Measurements from ENCODE around the gene GLS.

The GLS gene

DNA sequence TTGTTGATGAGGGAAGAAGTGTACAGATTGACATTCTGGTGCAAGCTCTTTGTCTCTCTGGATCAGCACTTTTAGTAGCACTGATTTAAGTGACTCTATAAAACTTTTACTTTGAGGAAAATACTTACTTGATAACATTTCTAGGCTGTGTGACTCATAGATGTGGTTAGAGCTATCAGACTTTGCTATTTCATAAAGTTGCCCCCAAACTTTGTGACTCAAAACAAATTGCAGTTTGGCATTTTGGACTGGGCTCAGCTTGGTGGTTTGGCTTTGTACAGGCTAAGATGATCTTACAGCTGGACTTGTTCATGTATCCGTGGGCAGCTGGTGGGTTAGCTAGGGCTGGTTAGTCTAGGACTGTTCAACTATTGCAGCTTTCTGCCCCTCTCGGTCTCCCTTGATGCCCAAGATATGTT is 42.1 kb upstream of the GLS start:
- 100% methylated on average over 2 of the region's 2 CpGs for WGBS (ENCODE audit: insufficient coverage)
- ChIA-PET CTCF (interaction anchor here (0.9 to 2.2 kb wide), 2 partner anchors 12 to 28 kb away, joined by 3 to 11 read pairs; no protein-coding TSS in a partner anchor), POLR2A (no interaction called here)
- Histone ChIP-seq H3K4me1 (ENCODE audit: control extremely low read depth in 1 of 4, control insufficient read depth in 4 of 4, insufficient read depth in 4 of 4, low read length in 3 of 4) (no peaks in the 10 kb centered on the region), H3K9me3 (ENCODE audit: control extremely low read depth in 1 of 5, control insufficient read depth in 4 of 5, insufficient read depth in 2 of 5, low read depth in 1 of 5, low read length in 4 of 5) (no peaks in the 10 kb centered on the region), H3K27ac (ENCODE audit: insufficient read depth in 1 of 2, low read depth in 1 of 2, low read length in 2 of 2, poor library complexity in 1 of 2, severe bottlenecking in 2 of 2) (no peak overlapping the region), H3K27me3 (replicated peaks in 2 of 5; ENCODE audit: control insufficient read depth in 4 of 5, insufficient read depth in 5 of 5, low read length in 4 of 5) (no peaks in the 10 kb centered on the region), H3K36me3 (ENCODE audit: control insufficient read depth in 4 of 4, insufficient read depth in 4 of 4, low read length in 3 of 4) (no peaks in the 10 kb centered on the region), H3K4me3 (ENCODE audit: control insufficient read depth in 1 of 7, extremely low read depth in 1 of 7, insufficient read depth in 4 of 7, low read depth in 2 of 7, low read length in 6 of 7) (no peak overlapping the region)
- DNase-seq: peak in 2 of 3 donors; percentile 22 to 42

DNA sequence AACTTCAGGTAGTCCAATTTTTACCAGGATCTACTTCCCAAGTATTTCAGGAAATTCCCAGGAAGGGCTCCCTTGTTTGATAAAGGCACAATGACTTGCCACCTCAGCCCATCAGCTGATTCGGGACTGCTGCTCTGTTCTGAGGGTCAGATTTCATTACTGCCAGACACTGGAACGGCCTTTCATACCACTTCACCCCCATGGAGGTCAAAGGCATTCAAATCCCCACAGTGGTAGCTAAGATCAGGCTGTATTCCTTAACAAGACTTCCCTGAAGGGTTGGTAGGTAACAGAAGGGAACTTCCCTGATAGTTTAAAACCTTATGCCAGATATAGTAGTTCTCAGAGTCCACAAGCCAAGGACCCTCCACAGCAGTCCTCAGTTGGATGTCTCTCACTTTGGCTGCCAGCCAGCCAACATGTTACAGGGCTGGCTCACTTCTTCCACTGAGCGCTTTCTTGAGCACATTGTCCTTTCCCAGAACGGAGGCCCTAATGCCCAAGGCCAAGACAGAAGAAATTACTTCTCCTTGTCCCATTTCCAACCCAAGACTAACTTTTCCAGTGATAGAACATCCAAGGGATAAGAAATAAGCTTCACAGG is 40.0 kb upstream of the GLS start:
- Histone ChIP-seq H3K27ac (ENCODE audit: insufficient read depth in 1 of 2, low read depth in 1 of 2, low read length in 2 of 2, poor library complexity in 1 of 2, severe bottlenecking in 2 of 2) (no peak overlapping the region), H3K4me1 (ENCODE audit: control extremely low read depth in 1 of 4, control insufficient read depth in 4 of 4, insufficient read depth in 4 of 4, low read length in 3 of 4) (no peaks in the 10 kb centered on the region), H3K4me3 (ENCODE audit: control insufficient read depth in 1 of 7, extremely low read depth in 1 of 7, insufficient read depth in 4 of 7, low read depth in 2 of 7, low read length in 6 of 7) (no peak overlapping the region), H3K36me3 (ENCODE audit: control insufficient read depth in 4 of 4, insufficient read depth in 4 of 4, low read length in 3 of 4) (no peaks in the 10 kb centered on the region), H3K9me3 (ENCODE audit: control extremely low read depth in 1 of 5, control insufficient read depth in 4 of 5, insufficient read depth in 2 of 5, low read depth in 1 of 5, low read length in 4 of 5) (no peaks in the 10 kb centered on the region), H3K27me3 (replicated peaks in 2 of 5; ENCODE audit: control insufficient read depth in 4 of 5, insufficient read depth in 5 of 5, low read length in 4 of 5) (no peaks in the 10 kb centered on the region)
- CTCF ChIA-PET: no interaction called here
- DNase-seq: no peak
- WGBS (ENCODE audit: insufficient coverage): 100% methylated on average over 4 of the region's 4 CpGs
- POLR2A ChIA-PET: no interaction called here

DNA sequence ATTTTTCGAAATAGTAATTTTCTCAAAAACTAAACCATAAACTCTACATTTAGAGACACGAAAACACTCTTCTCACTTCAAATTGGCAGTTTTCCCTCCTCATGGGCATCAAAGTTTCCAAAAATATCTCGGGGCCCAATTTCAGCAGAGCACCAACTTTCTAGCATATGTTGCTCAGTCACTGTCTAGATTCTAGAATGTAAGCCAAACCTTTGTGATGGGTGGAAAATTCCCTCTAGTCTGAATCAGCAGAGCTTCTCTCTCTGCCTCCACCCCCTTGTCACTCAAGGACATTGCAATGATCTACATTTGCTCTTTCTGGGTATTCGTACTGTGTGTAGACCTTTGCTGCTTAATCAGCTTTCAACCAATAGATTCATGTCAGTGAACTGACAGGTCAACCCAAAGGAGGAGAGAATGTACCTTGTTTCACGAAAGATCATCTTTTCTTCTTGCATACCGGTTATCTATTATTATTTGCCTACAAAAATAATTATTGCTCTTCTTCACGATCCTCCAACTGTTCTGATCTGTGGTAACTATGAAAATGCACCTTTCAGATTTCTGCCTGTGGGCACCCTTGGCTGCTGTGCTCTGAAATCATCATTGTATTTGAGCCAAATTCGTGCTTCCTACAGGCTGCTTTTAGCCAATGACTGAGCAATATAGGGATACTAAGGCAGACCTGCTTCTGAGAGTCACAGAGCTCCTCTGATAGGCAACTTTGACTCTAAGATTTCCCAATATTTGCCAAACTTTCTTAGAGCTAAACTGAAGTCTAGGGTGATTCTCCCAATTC is 38.7 kb upstream of the GLS start:
- POLR2A ChIA-PET: no interaction called here
- Histone ChIP-seq H3K36me3 (ENCODE audit: control insufficient read depth in 4 of 4, insufficient read depth in 4 of 4, low read length in 3 of 4) (no peaks in the 10 kb centered on the region), H3K4me3 (ENCODE audit: control insufficient read depth in 1 of 7, extremely low read depth in 1 of 7, insufficient read depth in 4 of 7, low read depth in 2 of 7, low read length in 6 of 7) (no peak overlapping the region), H3K4me1 (ENCODE audit: control extremely low read depth in 1 of 4, control insufficient read depth in 4 of 4, insufficient read depth in 4 of 4, low read length in 3 of 4) (no peaks in the 10 kb centered on the region), H3K27me3 (replicated peaks in 2 of 5; ENCODE audit: control insufficient read depth in 4 of 5, insufficient read depth in 5 of 5, low read length in 4 of 5) (no peaks in the 10 kb centered on the region), H3K9me3 (ENCODE audit: control extremely low read depth in 1 of 5, control insufficient read depth in 4 of 5, insufficient read depth in 2 of 5, low read depth in 1 of 5, low read length in 4 of 5) (no peaks in the 10 kb centered on the region), H3K27ac (ENCODE audit: insufficient read depth in 1 of 2, low read depth in 1 of 2, low read length in 2 of 2, poor library complexity in 1 of 2, severe bottlenecking in 2 of 2) (no peak overlapping the region)
- CTCF ChIA-PET: interaction anchor here (0.7 kb wide), 1 partner anchor 9 kb away, joined by 3 read pairs; no protein-coding TSS in a partner anchor
- WGBS (ENCODE audit: insufficient coverage): over 99% methylated on average over 7 of the region's 8 CpGs
- DNase-seq: no peak

DNA sequence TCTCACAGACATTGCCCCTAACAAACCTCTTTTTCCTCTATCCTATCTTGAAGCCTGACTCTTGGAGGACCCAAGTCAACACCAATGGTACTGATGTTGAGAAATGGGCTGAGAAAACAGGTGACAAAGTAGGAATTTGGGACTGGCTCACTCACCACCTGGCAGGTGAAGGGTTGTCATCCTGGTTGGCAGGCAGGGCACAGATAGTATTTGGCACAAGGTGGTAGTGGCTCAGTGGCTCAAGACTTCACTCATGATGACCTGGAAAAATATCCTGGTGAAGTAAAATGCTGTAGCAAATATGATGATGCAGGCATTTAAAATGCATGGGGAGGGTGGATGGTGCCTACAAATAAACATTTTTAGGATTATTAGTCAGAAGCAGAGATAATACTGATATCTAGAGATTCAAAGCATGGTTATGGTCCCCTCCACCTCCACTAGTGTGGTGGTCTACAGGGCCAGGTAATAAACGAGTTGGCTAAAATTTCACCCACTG is 38.0 kb upstream of the GLS start:
- POLR2A ChIA-PET: interaction anchor here (0.6 kb wide), 1 partner anchor 92 kb away, joined by 5 read pairs; no protein-coding TSS in a partner anchor
- CTCF ChIA-PET: no interaction called here
- H3K36me3 ChIP-seq (ENCODE audit: control insufficient read depth in 4 of 4, insufficient read depth in 4 of 4, low read length in 3 of 4): no peaks in the 10 kb centered on the region
- DNase-seq: no peak
- H3K27me3 ChIP-seq (replicated peaks in 2 of 5; ENCODE audit: control insufficient read depth in 4 of 5, insufficient read depth in 5 of 5, low read length in 4 of 5): no peaks in the 10 kb centered on the region
- H3K9me3 ChIP-seq (ENCODE audit: control extremely low read depth in 1 of 5, control insufficient read depth in 4 of 5, insufficient read depth in 2 of 5, low read depth in 1 of 5, low read length in 4 of 5): no peaks in the 10 kb centered on the region
- 100% methylated on average over 1 of the region's 1 CpG for WGBS (ENCODE audit: insufficient coverage)
- peaks cover 0 to 1% (median 0%) of the 10 kb centered on the region in 4 experiments for H3K4me1 ChIP-seq (ENCODE audit: control extremely low read depth in 1 of 4, control insufficient read depth in 4 of 4, insufficient read depth in 4 of 4, low read length in 3 of 4)
- no peak overlapping the region for H3K4me3 ChIP-seq (ENCODE audit: control insufficient read depth in 1 of 7, extremely low read depth in 1 of 7, insufficient read depth in 4 of 7, low read depth in 2 of 7, low read length in 6 of 7)
- H3K27ac ChIP-seq (ENCODE audit: insufficient read depth in 1 of 2, low read depth in 1 of 2, low read length in 2 of 2, poor library complexity in 1 of 2, severe bottlenecking in 2 of 2): no peak overlapping the region

DNA sequence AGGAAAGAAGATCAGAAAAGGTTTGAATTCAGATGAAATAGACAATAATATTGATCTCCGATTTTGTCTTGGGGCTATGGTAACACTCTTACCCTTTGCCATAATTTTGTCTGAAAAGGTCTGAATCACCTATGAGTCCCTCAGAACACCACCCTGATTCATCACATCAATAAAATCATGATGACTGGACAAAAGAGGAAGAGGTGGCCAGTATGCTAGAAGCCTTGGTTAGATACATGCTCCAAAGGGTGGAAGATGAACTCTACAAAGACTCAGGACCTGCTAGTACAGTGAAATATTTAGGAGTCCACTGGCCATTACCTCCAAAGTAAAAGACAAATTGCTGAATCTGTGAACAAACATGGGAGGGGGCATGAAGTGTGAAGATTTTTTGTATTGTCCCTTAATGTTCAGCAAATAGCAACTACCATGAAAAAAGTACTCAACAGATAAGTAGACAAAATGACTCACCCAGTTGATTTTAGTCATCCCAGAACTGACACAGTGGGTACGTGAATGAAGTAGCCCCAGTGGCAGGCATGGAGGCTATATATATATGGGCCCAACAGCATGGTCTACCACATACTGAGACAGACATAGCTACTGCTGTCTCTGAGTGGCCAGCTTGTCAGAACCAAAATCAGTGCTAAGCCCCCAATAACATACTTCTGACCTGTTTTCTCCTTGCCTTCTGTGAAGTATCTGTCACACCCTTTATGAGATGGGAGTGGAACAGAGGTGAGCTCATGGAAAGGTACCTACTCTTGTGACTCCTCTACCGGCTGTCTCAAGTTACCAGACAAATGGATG is 36.5 kb upstream of the GLS start:
- H3K36me3 ChIP-seq (ENCODE audit: control insufficient read depth in 4 of 4, insufficient read depth in 4 of 4, low read length in 3 of 4): no peaks in the 10 kb centered on the region
- 100% methylated on average over 1 of the region's 3 CpGs for WGBS (ENCODE audit: insufficient coverage)
- H3K27ac ChIP-seq (ENCODE audit: insufficient read depth in 1 of 2, low read depth in 1 of 2, low read length in 2 of 2, poor library complexity in 1 of 2, severe bottlenecking in 2 of 2): no peak overlapping the region
- ChIA-PET CTCF (no interaction called here), POLR2A (no interaction called here)
- H3K9me3 ChIP-seq (ENCODE audit: control extremely low read depth in 1 of 5, control insufficient read depth in 4 of 5, insufficient read depth in 2 of 5, low read depth in 1 of 5, low read length in 4 of 5): no peaks in the 10 kb centered on the region
- H3K4me1 ChIP-seq (ENCODE audit: control extremely low read depth in 1 of 4, control insufficient read depth in 4 of 4, insufficient read depth in 4 of 4, low read length in 3 of 4): peaks cover 0 to 4% (median 0%) of the 10 kb centered on the region in 4 experiments
- DNase-seq: peak in 1 of 3 donors; percentile 12
- H3K4me3 ChIP-seq (ENCODE audit: control insufficient read depth in 1 of 7, extremely low read depth in 1 of 7, insufficient read depth in 4 of 7, low read depth in 2 of 7, low read length in 6 of 7): no peak overlapping the region
- H3K27me3 ChIP-seq (replicated peaks in 2 of 5; ENCODE audit: control insufficient read depth in 4 of 5, insufficient read depth in 5 of 5, low read length in 4 of 5): no peaks in the 10 kb centered on the region

DNA sequence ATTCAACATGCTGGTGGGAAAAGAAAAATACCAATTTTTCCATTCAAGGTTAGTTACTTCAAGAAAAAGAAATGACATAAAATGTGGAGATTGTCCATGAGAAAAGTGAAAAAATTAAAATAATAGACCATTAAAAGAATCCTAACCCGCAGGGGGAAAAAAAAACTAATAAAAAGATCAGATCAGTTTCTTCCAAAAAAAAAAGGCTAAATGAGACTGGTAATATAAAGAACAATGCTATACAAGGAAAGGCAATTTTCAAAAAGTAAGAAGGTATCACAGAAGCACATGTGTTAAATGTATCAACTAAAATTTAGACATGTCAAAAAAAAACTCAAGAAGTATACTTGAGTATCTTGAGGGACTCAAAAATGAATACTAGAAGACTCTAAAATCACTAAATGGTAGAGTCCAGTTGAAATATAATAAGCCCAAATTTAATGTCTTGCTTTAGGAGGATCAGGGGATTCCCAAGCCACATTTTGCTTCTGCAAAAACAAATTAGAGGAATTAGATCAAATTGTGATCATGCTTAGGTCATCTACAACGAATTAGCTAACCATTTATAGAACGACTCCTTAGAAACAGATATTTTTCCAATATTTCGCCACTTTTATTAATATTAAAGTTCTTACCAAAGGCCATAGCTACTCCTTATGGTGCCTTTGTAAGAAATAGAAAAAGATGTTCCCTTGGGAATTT is 35.8 kb upstream of the GLS start:
- Histone ChIP-seq H3K27me3 (replicated peaks in 2 of 5; ENCODE audit: control insufficient read depth in 4 of 5, insufficient read depth in 5 of 5, low read length in 4 of 5) (no peaks in the 10 kb centered on the region), H3K4me3 (ENCODE audit: control insufficient read depth in 1 of 7, extremely low read depth in 1 of 7, insufficient read depth in 4 of 7, low read depth in 2 of 7, low read length in 6 of 7) (no peak overlapping the region), H3K9me3 (ENCODE audit: control extremely low read depth in 1 of 5, control insufficient read depth in 4 of 5, insufficient read depth in 2 of 5, low read depth in 1 of 5, low read length in 4 of 5) (no peaks in the 10 kb centered on the region), H3K4me1 (ENCODE audit: control extremely low read depth in 1 of 4, control insufficient read depth in 4 of 4, insufficient read depth in 4 of 4, low read length in 3 of 4) (peaks cover 0 to 4% (median 0%) of the 10 kb centered on the region in 4 experiments), H3K36me3 (ENCODE audit: control insufficient read depth in 4 of 4, insufficient read depth in 4 of 4, low read length in 3 of 4) (no peaks in the 10 kb centered on the region), H3K27ac (ENCODE audit: insufficient read depth in 1 of 2, low read depth in 1 of 2, low read length in 2 of 2, poor library complexity in 1 of 2, severe bottlenecking in 2 of 2) (no peak overlapping the region)
- no CpG with 5 or more reads among the region's 4 CpGs for WGBS (ENCODE audit: insufficient coverage)
- no peak for DNase-seq
- ChIA-PET CTCF (interaction anchor here (0.7 to 1.3 kb wide), 2 partner anchors 103 to 407 kb away, joined by 3 read pairs; no protein-coding TSS in a partner anchor), POLR2A (no interaction called here)
